HCT116 (cell line): ENCODE measurements around the gene SPDYE4. TPM values are rescaled to one million over a fixed set of nuclear protein-coding genes. Genes with fewer than 3 reads are reported as not detected.

ENCODE experiments used
- ATAC-seq: fragments of 200-7000 bp; cut with Tn5 transposase; 2 replicates; pipeline ENCODE4 v1.9.1; 2020; ENCODE audit warnings: mild to moderate bottlenecking, moderate library complexity
- BruUV-seq: library from RNA; stranded (reverse); fragments of 400-500 nt; replicated peaks from 2 replicates; lab custom pipeline; 2021; lab: Mats Ljungman, UMichigan
- CTCF ChIA-PET: fragments of 300-600 bp; sonication (Branson Sonifier 250); formaldehyde crosslinking; loops from one replicate; lab custom pipeline; 2021; ENCODE audit warnings: antibody characterized with exemption; lab: Charles Lee
- POLR2A ChIA-PET: fragments of 300-600, 350-600 bp; sonication (Branson Sonifier 250); formaldehyde crosslinking; loops from one replicate; lab custom pipeline; 2021; ENCODE audit warnings: antibody characterized with exemption; lab: Charles Lee
- RAD21 ChIA-PET, 2 experiments: fragments of 300-600 bp; sonication (Branson Sonifier 250); formaldehyde crosslinking; loops; one replicate each; lab custom pipeline; 2023; ENCODE audit warnings: low total read pairs in 2 of 2; ENCODE audit not compliant: uncharacterized antibody in 2 of 2, unreplicated experiment in 2 of 2, low non-redundant PET in 1 of 2; lab: Charles Lee
- DNase-seq: peaks from one replicate; pipeline ENCODE4 v3.0.0-alpha.2; 2010; ENCODE audit warnings: low read depth, low spot score
- H2AFZ ChIP-seq: fragments of 200-600 bp; shearing (Covaris generic), sonication (generic); 2 replicates; pipeline ENCODE4 v1.6.1; 2017; ENCODE audit warnings: low read depth, mixed run types, mixed read lengths, antibody characterized with exemption, low read length; ENCODE audit not compliant: poor library complexity, severe bottlenecking
- H3K27ac ChIP-seq: 2 replicates; pipeline ENCODE4 v1.5.1; 2012; ENCODE audit warnings: low read depth, low read length
- H3K27me3 ChIP-seq: fragments of 200-600 bp; sonication (generic); 2 replicates; pipeline ENCODE4 v1.6.1; 2016; ENCODE audit warnings: mixed run types, low read length, mixed read lengths; ENCODE audit not compliant: insufficient read depth
- H3K36me3 ChIP-seq, 2 experiments: fragments of 200-500 bp in 1 of 2; fragments of 200-600 bp in 1 of 2; sonication (Bioruptor generic) in 1 of 2; sonication (generic) in 1 of 2; 2 replicates each; pipeline versions ENCODE4 v1.5.1 to v1.6.1; 2014 to 2016; ENCODE audit warnings: low read length in 2 of 2, inconsistent platforms in 1 of 2, mixed read lengths in 1 of 2, mixed run types in 1 of 2; ENCODE audit not compliant: insufficient read depth in 2 of 2, control insufficient read depth in 1 of 2
- H3K4me1 ChIP-seq, 2 experiments: fragments of 200-600 bp in 1 of 2; sonication (generic) in 1 of 2; 2 replicates each; pipeline versions ENCODE4 v1.5.1 to v1.6.1; 2012 to 2017; ENCODE audit warnings: low read length in 2 of 2, inconsistent platforms in 1 of 2, mild to moderate bottlenecking in 1 of 2, mixed read lengths in 1 of 2, mixed run types in 1 of 2, moderate library complexity in 1 of 2; ENCODE audit not compliant: insufficient read depth in 2 of 2, control insufficient read depth in 1 of 2
- H3K4me2 ChIP-seq: fragments of 200-600 bp; sonication (generic); 2 replicates; pipeline ENCODE4 v1.6.1; 2017; ENCODE audit warnings: mixed run types, low read length, mixed read lengths
- H3K4me3 ChIP-seq, 2 experiments: fragments of 200-600 bp in 1 of 2; sonication (generic) in 1 of 2; replicated peaks in 1 of 2; 2 replicates each; pipeline ENCODE4 v1.5.1; 2011 to 2016; ENCODE audit warnings: low read length in 2 of 2, control low read depth in 1 of 2, low read depth in 1 of 2, mild to moderate bottlenecking in 1 of 2, mixed read lengths in 1 of 2, mixed run types in 1 of 2
- H3K79me2 ChIP-seq: fragments of 200-600 bp; sonication (generic); 2 replicates; pipeline ENCODE4 v1.6.1; 2017; ENCODE audit warnings: mild to moderate bottlenecking, mixed run types, low read length, moderate library complexity, mixed read lengths; ENCODE audit not compliant: insufficient read depth
- H3K9ac ChIP-seq: fragments of 200-600 bp; sonication (generic); 2 replicates; pipeline ENCODE4 v1.6.1; 2016; ENCODE audit warnings: low read length, mixed read lengths
- H3K9me2 ChIP-seq: fragments of 200-600 bp; sonication (generic), shearing (Covaris generic); 2 replicates; pipeline ENCODE4 v1.6.1; 2017; ENCODE audit warnings: mixed run types, mild to moderate bottlenecking, moderate library complexity; ENCODE audit not compliant: insufficient read depth
- H3K9me3 ChIP-seq, 2 experiments: fragments of 200-500 bp in 1 of 2; fragments of 200-600 bp in 1 of 2; sonication (Bioruptor generic) in 1 of 2; sonication (generic) in 1 of 2; 2 replicates each; pipeline ENCODE4 v1.6.1; 2014 to 2017; ENCODE audit warnings: low read length in 2 of 2, mixed read lengths in 2 of 2, inconsistent platforms in 1 of 2, low read depth in 1 of 2, mild to moderate bottlenecking in 1 of 2, mixed run types in 1 of 2, moderate library complexity in 1 of 2; ENCODE audit not compliant: control insufficient read depth in 1 of 2, insufficient read depth in 1 of 2
- H4K20me1 ChIP-seq: fragments of 200-600 bp; sonication (generic), shearing (Covaris generic); 2 replicates; pipeline ENCODE4 v1.6.1; 2017; ENCODE audit warnings: mixed run types, mild to moderate bottlenecking, moderate library complexity; ENCODE audit not compliant: insufficient read depth
- ATF3 ChIP-seq: IDR thresholded peaks from 2 replicates; pipeline ENCODE4 v1.6.1; 2012
- CBX3 ChIP-seq: IDR thresholded peaks from 2 replicates; pipeline ENCODE4 v1.6.1; 2012; ENCODE audit warnings: low read depth
- CEBPB ChIP-seq: IDR thresholded peaks from 2 replicates; pipeline ENCODE4 v1.6.1; 2012; ENCODE audit warnings: low read depth
- EGR1 ChIP-seq: IDR thresholded peaks from 2 replicates; pipeline ENCODE4 v1.6.1; 2012; ENCODE audit warnings: low read depth
- ELF1 ChIP-seq: IDR thresholded peaks from 2 replicates; pipeline ENCODE4 v1.6.1; 2012; ENCODE audit warnings: low read depth, borderline replicate concordance
- EZH2phosphoT487 ChIP-seq: fragments of 200-600 bp; IDR thresholded peaks from 2 replicates; pipeline ENCODE4 v1.6.1; 2018; ENCODE audit warnings: antibody characterized with exemption, borderline replicate concordance
- FOSL1 ChIP-seq: IDR thresholded peaks from 2 replicates; pipeline ENCODE4 v1.6.1; 2012; ENCODE audit warnings: low read depth
- MAX ChIP-seq: IDR thresholded peaks from 2 replicates; pipeline ENCODE4 v1.6.1; 2012
- POLR2A ChIP-seq: IDR thresholded peaks from 2 replicates; pipeline ENCODE4 v1.7.0; 2011; ENCODE audit warnings: borderline replicate concordance; ENCODE audit not compliant: insufficient read depth, insufficient read length; ENCODE audit errors: extremely low read depth
- POLR2AphosphoS5 ChIP-seq: IDR thresholded peaks from 2 replicates; pipeline ENCODE4 v1.6.1; 2011; ENCODE audit warnings: mild to moderate bottlenecking, low read depth, low read length, moderate library complexity
- RAD21 ChIP-seq: IDR thresholded peaks from 2 replicates; pipeline ENCODE4 v1.6.1; 2012; ENCODE audit warnings: low read depth, mild to moderate bottlenecking
- REST ChIP-seq: IDR thresholded peaks from 2 replicates; pipeline ENCODE4 v1.6.1; 2012; ENCODE audit warnings: low read depth
- SRF ChIP-seq: IDR thresholded peaks from 2 replicates; pipeline ENCODE4 v1.6.1; 2012; ENCODE audit warnings: low read depth
- YY1 ChIP-seq: IDR thresholded peaks from 2 replicates; pipeline ENCODE4 v1.6.1; 2011; ENCODE audit warnings: low read length, low read depth, moderate library complexity, mild to moderate bottlenecking; ENCODE audit not compliant: insufficient replicate concordance; ENCODE audit errors: extremely low read depth
- ZNF274 ChIP-seq: fragments of 200-500 bp; sonication (Bioruptor generic); IDR thresholded peaks from 2 replicates; pipeline ENCODE4 v1.6.1; 2014; ENCODE audit warnings: mild to moderate bottlenecking, low read depth, low read length, inconsistent platforms
- intact Hi-C: fragments of 100-400 bp; cut with micrococcal nuclease; formaldehyde crosslinking; loops from 2 replicates; pipeline ENCODE4 v1.10.0; 2022
- total RNA-seq: library from RNA; stranded (reverse); gene quantifications from one replicate; pipeline ENCODE4 v1.2.1, GENCODE V29; 2021; ENCODE audit not compliant: unreplicated experiment
- TF ChIP-seq, protein P1 (sequence below), 3 experiments: fragments of 200-600 bp in 1 of 3; sonication (generic) in 1 of 3; IDR thresholded peaks in 2 of 3; conservative IDR thresholded peaks in 1 of 3; 2 replicates each; pipeline ENCODE4 v1.5.1; 2012 to 2017; ENCODE audit warnings: low read depth in 2 of 3, low read length in 2 of 3, antibody characterized with exemption in 1 of 3, borderline replicate concordance in 1 of 3, control low read depth in 1 of 3, mild to moderate bottlenecking in 1 of 3, mixed read lengths in 1 of 3, mixed run types in 1 of 3, moderate library complexity in 1 of 3; ENCODE audit not compliant: insufficient read depth in 1 of 3

SPDYE4 gene
- total RNA-seq, 1 experiment from 2014 or later, result not detected

- Histone ChIP-seq H3K9ac (no peak overlapping the region), H3K79me2 (no peaks in the 10 kb centered on the region), H3K4me3 (no peak overlapping the region), H3K36me3 (no peaks in the 10 kb centered on the region), H3K4me1 (no peaks in the 10 kb centered on the region), H3K4me2 (no peak overlapping the region), H3K27ac (no peak overlapping the region), H3K9me2 (no peaks in the 10 kb centered on the region), H2AFZ (no peak overlapping the region), H4K20me1 (no peaks in the 10 kb centered on the region), H3K27me3 (no peaks in the 10 kb centered on the region), H3K9me3 (no peaks in the 10 kb centered on the region)
- intact Hi-C loops, result no loop called here
- ATAC-seq, result no peak
- no TSS peak for BruUV-seq
- CTCF ChIA-PET, result interaction anchor here (0.8 kb wide), 1 partner anchor 12 kb away, joined by 4 read pairs; no protein-coding TSS in a partner anchor
- RAD21 ChIA-PET, result no interaction called here
- POLR2A ChIA-PET, result no interaction called here
- DNase-seq, result no peak
- no peak for TF ChIP-seq ZNF274
- TF ChIP-seq SRF, result no peak
- no peak for TF ChIP-seq ATF3
- no peak for TF ChIP-seq MAX
- TF ChIP-seq, protein P1, sequence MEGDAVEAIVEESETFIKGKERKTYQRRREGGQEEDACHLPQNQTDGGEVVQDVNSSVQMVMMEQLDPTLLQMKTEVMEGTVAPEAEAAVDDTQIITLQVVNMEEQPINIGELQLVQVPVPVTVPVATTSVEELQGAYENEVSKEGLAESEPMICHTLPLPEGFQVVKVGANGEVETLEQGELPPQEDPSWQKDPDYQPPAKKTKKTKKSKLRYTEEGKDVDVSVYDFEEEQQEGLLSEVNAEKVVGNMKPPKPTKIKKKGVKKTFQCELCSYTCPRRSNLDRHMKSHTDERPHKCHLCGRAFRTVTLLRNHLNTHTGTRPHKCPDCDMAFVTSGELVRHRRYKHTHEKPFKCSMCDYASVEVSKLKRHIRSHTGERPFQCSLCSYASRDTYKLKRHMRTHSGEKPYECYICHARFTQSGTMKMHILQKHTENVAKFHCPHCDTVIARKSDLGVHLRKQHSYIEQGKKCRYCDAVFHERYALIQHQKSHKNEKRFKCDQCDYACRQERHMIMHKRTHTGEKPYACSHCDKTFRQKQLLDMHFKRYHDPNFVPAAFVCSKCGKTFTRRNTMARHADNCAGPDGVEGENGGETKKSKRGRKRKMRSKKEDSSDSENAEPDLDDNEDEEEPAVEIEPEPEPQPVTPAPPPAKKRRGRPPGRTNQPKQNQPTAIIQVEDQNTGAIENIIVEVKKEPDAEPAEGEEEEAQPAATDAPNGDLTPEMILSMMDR (IDR thresholded peaks at IDR 0.05 in 2 of 3, conservative IDR thresholded peaks at IDR 0.05 in 1 of 3; ENCODE audit: borderline replicate concordance in 1 of 3, insufficient read depth in 1 of 3, low read depth in 2 of 3, low read length in 2 of 3), result no peak
- no peak for TF ChIP-seq POLR2A
- no peak for TF ChIP-seq REST
- no peak for TF ChIP-seq EGR1
- TF ChIP-seq YY1, result no peak
- no peak for TF ChIP-seq EZH2phosphoT487
- TF ChIP-seq CEBPB, result no peak
- no peak for TF ChIP-seq CBX3
- TF ChIP-seq RAD21, result no peak
- TF ChIP-seq POLR2AphosphoS5, result no peak
- no peak for TF ChIP-seq FOSL1
- no peak for TF ChIP-seq ELF1
These were observed 40.0 kb upstream of the SPDYE4 start for GRCh38 chr17:8798176-8798845.
